AG10803 (cell line): ENCODE data around the gene TAAR1.
"Not testable (repeated sequence)": the region's sequence is repeated elsewhere in the genome, so short reads cannot be mapped to it uniquely, and the experiment has no call there.

Experiments used
- DNase-seq: peaks from one replicate; pipeline ENCODE4 v3.0.0; 2010; ENCODE audit warnings: low read depth
- H3K4me3 ChIP-seq: 2 replicates; pipeline ENCODE4 v1.5.1; 2011; ENCODE audit warnings: mild to moderate bottlenecking, low read length, control low read depth
- TF ChIP-seq, protein P1 (sequence below): conservative IDR thresholded peaks from 2 replicates; pipeline ENCODE4 v1.5.1; 2011; ENCODE audit warnings: mild to moderate bottlenecking, low read length, control low read depth, inconsistent platforms

The TAAR1 gene

GRCh38 chr6:132690678-132691077 lies 31.7 kb upstream of the TAAR1 start:
- TF ChIP-seq, protein P1, sequence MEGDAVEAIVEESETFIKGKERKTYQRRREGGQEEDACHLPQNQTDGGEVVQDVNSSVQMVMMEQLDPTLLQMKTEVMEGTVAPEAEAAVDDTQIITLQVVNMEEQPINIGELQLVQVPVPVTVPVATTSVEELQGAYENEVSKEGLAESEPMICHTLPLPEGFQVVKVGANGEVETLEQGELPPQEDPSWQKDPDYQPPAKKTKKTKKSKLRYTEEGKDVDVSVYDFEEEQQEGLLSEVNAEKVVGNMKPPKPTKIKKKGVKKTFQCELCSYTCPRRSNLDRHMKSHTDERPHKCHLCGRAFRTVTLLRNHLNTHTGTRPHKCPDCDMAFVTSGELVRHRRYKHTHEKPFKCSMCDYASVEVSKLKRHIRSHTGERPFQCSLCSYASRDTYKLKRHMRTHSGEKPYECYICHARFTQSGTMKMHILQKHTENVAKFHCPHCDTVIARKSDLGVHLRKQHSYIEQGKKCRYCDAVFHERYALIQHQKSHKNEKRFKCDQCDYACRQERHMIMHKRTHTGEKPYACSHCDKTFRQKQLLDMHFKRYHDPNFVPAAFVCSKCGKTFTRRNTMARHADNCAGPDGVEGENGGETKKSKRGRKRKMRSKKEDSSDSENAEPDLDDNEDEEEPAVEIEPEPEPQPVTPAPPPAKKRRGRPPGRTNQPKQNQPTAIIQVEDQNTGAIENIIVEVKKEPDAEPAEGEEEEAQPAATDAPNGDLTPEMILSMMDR: no peak
- no peak for DNase-seq
- no peak overlapping the region for H3K4me3 ChIP-seq

DNA sequence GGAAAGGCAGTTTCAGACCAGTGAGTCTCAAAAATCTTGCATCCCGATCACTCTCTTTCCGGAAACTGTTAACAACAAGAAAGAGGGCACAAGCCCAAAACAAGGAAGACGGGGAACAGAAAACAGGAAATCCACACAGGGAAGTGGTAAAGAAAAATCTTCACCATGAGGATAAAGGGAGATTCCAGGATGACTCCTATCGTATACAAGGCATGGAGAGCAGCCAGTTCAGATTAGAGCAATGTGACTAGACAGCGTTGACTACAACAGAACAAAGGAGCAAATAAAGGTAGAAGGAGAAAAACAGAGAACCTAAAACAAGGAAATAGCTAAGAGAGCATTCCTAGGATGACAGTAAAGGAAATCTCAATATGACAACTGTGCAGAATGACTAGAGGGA lies 28.3 kb upstream of the TAAR1 start:
- H3K4me3 ChIP-seq: no peak overlapping the region
- TF ChIP-seq, protein P1: no peak
- DNase-seq: peak; percentile 13

- TF ChIP-seq, protein P1: no peak
Observed at GRCh38 chr6:132686531-132686930, 27.5 kb upstream of the TAAR1 start.

GRCh38 chr6:132685009-132685408 lies 26.0 kb upstream of the TAAR1 start:
- no peak for DNase-seq
- TF ChIP-seq, protein P1: no peak
- no peak overlapping the region for H3K4me3 ChIP-seq

More at GRCh38 chr6:132686531-132686930, 27.5 kb upstream of the TAAR1 start:
- DNase-seq: no peak
- H3K4me3 ChIP-seq: no peak overlapping the region

GRCh38 chr6:132684272-132684671 lies 25.3 kb upstream of the TAAR1 start:
- TF ChIP-seq, protein P1: no peak

DNA sequence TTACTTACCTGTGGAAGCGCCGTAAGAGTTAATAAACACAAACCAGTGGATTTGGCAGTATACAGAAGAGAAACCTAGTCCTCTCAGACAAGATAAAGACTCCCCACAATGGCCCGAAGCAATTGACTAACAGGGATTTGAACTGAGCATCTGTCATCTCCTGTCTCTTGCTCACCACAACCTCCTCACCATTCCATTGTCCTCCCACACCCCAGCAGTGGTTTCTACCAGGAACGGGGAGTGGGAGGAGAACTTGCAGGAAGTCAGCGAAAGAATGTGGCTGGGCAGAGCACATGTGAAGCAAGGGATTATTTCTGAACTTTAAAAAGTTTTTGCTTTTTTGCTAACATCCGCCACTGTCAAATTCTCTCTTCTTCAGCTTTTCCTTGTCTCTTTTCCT lies 24.6 kb upstream of the TAAR1 start:
- peak; percentile 62 for DNase-seq
- TF ChIP-seq, protein P1: no peak
- H3K4me3 ChIP-seq: no peak overlapping the region

More at GRCh38 chr6:132684272-132684671, 25.3 kb upstream of the TAAR1 start:
- no peak for DNase-seq
- H3K4me3 ChIP-seq: no peak overlapping the region

DNA sequence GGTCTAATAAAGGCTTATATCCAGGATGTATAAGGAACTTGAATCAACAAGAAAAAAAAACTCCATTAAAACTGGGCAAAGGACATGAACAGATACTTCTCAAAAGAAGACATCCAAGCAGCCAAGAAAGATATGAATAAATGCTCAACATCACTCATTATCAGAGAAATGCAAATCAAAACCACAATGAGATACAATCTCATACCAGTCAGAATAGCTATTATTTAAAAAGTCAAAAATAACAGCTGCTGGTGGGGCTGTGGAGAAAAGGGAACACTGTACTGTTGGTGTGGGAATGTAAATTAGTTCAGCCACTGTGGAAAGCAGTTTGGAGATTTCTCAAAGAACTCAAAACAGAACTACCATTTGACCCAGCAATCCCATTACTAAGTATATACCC lies 20.1 kb upstream of the TAAR1 start:
- DNase-seq, H3K4me3 ChIP-seq: not testable (repeated sequence)

DNA sequence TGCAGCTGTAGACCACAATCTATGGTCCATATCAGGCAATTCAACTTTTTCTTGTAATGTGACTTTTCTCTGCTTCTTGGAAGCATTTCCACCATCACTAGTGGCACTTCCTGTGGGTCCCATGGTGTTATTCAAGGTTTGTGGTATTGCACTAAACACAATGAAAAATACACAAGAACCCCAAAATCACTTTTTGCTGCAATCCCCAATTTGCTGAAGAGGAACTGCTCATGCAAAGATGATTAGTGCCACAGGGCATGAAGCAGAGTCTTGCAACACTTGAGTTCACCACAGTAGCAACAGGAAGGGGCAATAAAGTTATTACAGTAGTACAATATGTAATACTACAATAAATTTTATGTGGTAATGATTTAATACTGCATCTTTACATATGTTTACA lies 16.8 kb upstream of the TAAR1 start:
- TF ChIP-seq, protein P1: no peak
- H3K4me3 ChIP-seq: no peak overlapping the region
- DNase-seq: no peak
